HG03521 (cell line): ENCODE results near the gene RTP1.
"Not testable (repeated sequence)": the region's sequence is repeated elsewhere in the genome, so short reads cannot be mapped to it uniquely, and the experiment has no call there.

ENCODE experiments used
- ATAC-seq: cut with Tn5 transposase; IDR thresholded peaks from one replicate; pipeline ENCODE4 v1.9.1; 2021; ENCODE audit warnings: mild to moderate bottlenecking, moderate library complexity; ENCODE audit not compliant: unreplicated experiment

Gene RTP1

DNA sequence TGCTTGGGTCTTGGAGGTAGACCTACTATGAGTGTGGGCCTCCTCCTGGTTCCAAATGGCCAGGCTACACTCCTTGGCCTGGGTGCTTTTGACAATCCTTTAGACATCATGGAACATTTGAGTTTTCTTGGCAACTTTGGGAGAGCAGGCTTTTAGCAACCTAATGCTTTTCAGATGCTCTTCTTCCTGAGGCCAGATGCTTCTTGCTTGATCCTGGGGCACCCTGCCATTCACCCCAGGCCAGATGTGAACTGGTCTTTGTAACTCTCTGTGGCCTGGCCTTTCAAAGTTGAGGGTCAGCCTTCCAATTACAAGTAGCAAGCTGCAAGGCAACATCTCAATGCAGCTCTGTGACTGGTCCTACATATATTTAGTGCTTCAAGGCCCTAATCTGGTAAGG is 40.5 kb downstream of the RTP1 start:
- no peak for ATAC-seq

DNA sequence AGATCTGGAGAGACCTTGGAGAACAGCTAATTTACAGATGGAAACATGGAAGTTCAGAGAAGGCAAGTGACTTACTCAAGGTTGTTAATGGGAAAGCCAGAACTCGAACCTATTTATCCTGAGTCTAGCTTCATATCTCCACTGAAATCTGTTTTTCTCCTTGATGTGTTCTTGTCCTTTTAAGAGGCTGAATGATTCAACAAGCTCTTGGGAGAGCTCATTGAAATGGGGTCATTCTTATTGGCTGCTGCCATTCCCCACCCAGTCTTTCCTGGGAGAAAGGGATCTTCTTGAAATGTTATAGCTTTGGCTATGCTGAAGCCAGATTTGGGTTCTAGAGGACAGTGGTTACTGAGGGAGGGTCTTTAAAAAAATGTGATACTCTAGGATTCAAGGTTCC is 41.0 kb downstream of the RTP1 start:
- ATAC-seq: no peak

DNA sequence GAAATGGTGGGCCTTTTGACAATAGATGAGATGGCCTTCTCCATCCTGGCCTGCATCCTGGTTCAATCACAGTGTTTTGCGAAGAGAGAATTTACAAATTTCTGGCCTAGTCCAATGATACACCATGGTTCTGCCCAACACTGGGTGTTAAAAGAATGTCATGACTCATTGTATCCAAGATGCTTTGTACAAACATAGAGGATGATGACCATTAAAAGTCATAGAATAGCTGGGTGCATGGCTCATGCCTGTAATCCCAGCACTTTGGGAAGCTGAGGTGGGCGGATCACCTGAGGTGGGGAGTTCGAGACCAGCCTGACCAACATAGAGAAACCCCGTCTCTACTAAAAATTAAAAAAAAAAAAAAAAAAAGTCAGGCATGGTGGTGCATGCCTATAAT is 41.5 kb downstream of the RTP1 start:
- not testable (repeated sequence) for ATAC-seq

DNA sequence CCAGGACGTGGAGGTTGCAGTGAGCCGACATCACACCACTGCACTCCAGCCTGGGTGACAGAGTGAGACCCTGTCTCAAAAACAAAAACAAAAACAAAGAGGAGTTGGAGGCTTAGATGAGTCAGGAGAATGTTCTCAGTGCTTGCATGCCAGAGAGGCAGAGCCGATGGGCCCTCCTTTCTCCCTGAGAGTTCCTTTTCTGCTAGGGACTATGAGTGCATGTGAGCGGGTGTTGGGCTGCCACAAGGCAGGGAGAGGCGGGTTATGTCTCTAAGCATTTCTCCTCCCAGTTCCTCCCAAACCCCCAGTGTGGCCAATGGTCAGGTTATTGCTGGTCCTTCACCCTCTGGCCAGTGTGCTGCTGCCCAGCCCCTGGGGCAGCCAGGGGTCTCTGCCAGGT is 45.1 kb downstream of the RTP1 start:
- no peak for ATAC-seq

DNA sequence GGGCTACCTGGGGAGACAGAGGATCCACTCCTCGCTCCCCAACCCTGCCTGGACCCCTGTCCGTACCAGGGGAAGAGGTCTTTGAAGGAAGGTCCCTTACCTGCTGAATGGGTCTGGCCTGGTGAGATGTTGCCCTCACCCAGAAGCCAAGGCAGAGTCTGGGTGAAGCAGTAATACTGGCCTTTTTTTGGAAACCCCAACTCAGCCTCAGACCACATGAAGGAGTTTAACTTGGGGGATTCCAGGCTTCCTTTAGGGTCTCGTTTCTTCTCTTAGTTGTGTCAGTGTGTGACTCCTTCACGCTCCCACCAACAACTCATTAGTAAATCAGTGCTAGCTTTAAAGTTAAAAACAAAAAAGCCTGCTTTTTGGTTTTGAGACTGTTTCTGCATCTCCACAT is 45.6 kb downstream of the RTP1 start:
- no peak for ATAC-seq

DNA sequence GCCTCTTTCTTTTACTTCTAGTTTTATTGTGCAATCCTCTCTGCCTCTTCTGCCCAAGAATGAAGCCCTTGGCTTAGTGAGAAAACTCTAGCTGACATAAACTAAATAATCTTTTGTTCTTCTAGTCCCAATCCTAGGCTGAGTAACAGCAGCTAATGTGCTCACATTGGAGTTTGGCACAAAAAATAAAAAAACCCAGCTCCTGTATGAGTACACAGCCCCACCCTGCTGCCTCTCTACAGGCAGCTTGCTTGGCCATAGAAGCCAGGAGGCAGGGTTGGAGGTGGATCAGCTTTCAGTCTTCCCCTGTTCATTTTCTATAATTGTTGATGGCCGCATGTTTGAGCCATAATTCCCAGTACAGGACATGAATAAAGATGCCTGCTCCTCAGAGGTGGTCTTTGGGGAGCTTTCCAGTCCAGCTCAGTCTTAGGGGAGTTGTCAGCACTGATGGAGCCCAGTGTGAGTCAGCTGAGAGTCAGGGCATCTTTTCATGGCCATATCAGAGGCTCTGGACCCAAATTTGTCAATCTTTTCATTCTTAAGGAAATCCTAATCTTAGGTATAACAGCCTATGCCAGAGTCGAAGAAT is 46.7 kb downstream of the RTP1 start:
- ATAC-seq: no peak

DNA sequence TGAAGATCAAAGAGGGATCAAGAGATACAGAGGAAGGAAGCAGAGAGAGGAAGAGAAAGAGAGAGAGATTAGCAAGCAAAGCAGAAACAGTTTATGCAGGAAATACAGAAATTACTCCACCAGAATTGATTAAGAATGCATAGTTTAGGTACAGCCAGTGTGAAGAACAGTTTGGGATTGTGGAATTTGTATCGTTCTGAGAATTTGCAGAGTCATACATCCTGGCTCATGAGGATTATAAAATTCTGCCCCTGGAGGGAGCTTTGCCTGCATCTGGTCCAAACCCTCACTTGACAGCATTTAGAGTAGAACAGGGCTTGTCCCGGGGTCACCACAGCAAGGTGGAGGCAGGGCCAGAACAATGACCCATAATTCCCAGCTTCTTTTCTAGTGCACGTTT is 50.1 kb downstream of the RTP1 start:
- ATAC-seq: no peak
